ENCODE measurements around the gene JAKMIP1.

DNA sequence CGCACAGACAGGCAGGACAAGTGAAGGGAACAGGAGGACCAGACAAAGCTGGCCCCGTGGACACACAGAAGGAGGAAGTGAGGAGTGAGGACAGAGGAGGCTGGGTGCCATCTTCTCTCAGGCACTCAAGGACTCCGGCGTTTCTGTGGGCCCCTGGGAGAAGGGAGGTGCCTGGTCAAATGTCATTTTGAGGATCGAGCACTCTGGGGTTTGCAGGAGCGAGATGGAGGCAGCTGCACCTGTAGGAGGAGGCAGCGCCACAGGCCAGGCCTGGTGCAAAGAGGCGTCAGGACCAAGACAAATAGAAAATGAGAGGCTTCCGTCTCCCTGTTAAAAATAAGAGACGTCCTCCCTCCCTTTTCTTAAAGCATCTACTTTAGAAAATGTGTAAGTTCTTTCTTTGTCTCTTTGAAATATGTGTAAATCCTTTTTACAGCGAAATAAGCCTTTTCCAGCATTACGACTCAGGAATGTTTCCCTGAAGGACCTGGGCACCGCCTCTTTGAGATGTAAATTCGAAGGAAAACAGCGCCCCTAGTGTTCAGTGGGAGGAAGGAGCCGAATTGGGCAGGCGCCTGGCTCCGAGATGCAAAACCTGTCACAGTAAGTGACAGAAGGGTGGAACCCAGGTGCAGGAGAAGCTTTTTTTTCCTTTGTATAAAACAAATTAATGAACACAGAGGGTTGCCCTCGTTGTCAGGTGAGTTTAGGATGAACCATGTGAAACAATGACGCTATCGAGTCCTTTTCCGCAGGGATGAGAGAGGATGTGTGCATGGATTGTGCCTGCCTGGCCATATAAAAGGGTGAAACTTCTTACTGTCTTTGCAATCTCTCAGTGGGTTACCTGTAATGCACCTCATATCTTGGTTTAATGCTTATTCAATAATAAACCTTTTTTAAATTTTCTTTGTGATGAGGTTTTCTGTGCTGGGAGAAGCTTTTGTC, 180.8 kb downstream of the JAKMIP1 start:
- TF ChIP-seq, protein P1, sequence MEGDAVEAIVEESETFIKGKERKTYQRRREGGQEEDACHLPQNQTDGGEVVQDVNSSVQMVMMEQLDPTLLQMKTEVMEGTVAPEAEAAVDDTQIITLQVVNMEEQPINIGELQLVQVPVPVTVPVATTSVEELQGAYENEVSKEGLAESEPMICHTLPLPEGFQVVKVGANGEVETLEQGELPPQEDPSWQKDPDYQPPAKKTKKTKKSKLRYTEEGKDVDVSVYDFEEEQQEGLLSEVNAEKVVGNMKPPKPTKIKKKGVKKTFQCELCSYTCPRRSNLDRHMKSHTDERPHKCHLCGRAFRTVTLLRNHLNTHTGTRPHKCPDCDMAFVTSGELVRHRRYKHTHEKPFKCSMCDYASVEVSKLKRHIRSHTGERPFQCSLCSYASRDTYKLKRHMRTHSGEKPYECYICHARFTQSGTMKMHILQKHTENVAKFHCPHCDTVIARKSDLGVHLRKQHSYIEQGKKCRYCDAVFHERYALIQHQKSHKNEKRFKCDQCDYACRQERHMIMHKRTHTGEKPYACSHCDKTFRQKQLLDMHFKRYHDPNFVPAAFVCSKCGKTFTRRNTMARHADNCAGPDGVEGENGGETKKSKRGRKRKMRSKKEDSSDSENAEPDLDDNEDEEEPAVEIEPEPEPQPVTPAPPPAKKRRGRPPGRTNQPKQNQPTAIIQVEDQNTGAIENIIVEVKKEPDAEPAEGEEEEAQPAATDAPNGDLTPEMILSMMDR (IDR thresholded peaks at IDR 0.05; ENCODE audit: low read length) = peak; percentile 91
- no peak for TF ChIP-seq EZH2 (optimal IDR thresholded peaks at IDR 0.05; ENCODE audit: low read depth, low read length)

Data from MM.1S (cell line).